Measurements from ENCODE around the gene TMSB10. TPM values are rescaled to one million over a fixed set of nuclear protein-coding genes. Genes with fewer than 3 reads are reported as not detected.
A peak's percentile ranks its signal among the peaks of the same experiment; 100 is the strongest.

Gene TMSB10
- total and polyA plus RNA-seq, 2 donors = 1,628 to 2,618 TPM

- Histone ChIP-seq H3K27ac (ENCODE audit: low read depth) (peak overlapping the region; percentile 79), H3K4me1 (ENCODE audit: insufficient read depth) (no peaks in the 10 kb centered on the region), H3K36me3 (ENCODE audit: insufficient read depth) (no peaks in the 10 kb centered on the region), H3K4me3 (ENCODE audit: low read depth, low read length) (no peak overlapping the region)
- WGBS = 14% methylated on average over 7 of the region's 7 CpGs
- DNase-seq (ENCODE audit: extremely low spot score) = no peak
Observed at GRCh38 chr2:84919885-84920580, 14.6 kb downstream of the TMSB10 start.

- Histone ChIP-seq H3K27ac (ENCODE audit: low read depth) (no peak overlapping the region), H3K36me3 (ENCODE audit: insufficient read depth) (no peaks in the 10 kb centered on the region), H3K4me1 (ENCODE audit: insufficient read depth) (no peaks in the 10 kb centered on the region), H3K4me3 (ENCODE audit: low read depth, low read length) (no peak overlapping the region)
- no peak for DNase-seq (ENCODE audit: extremely low spot score)
Observed at GRCh38 chr2:84923009-84923408, 17.6 kb downstream of the TMSB10 start.

- Histone ChIP-seq H3K27ac (ENCODE audit: low read depth) (no peak overlapping the region), H3K36me3 (ENCODE audit: insufficient read depth) (no peaks in the 10 kb centered on the region), H3K4me3 (ENCODE audit: low read depth, low read length) (no peak overlapping the region), H3K4me1 (ENCODE audit: insufficient read depth) (no peaks in the 10 kb centered on the region)
- 63% methylated on average over 9 of the region's 9 CpGs for whole genome bisulfite sequencing
- no peak for DNase-seq (ENCODE audit: extremely low spot score)
Observed at GRCh38 chr2:84924173-84925106, 19.0 kb downstream of the TMSB10 start.

GRCh38 chr2:84925336-84925723 lies 19.9 kb downstream of the TMSB10 start:
- Histone ChIP-seq H3K27ac (ENCODE audit: low read depth) (no peak overlapping the region), H3K36me3 (ENCODE audit: insufficient read depth) (no peaks in the 10 kb centered on the region), H3K4me1 (ENCODE audit: insufficient read depth) (no peaks in the 10 kb centered on the region), H3K4me3 (ENCODE audit: low read depth, low read length) (no peak overlapping the region)
- DNase-seq (ENCODE audit: extremely low spot score) = no peak
- 97% methylated on average over 2 of the region's 2 CpGs for WGBS

- Histone ChIP-seq H3K4me1 (ENCODE audit: insufficient read depth) (no peaks in the 10 kb centered on the region), H3K27ac (ENCODE audit: low read depth) (no peak overlapping the region), H3K4me3 (ENCODE audit: low read depth, low read length) (peak overlapping the region; percentile 19), H3K36me3 (ENCODE audit: insufficient read depth) (no peaks in the 10 kb centered on the region)
- DNase-seq (ENCODE audit: extremely low spot score) = no peak
- 7% methylated on average over 34 of the region's 34 CpGs for WGBS
Observed at GRCh38 chr2:84925724-84926376, 20.4 kb downstream of the TMSB10 start.

GRCh38 chr2:84927275-84927627 lies 21.8 kb downstream of the TMSB10 start:
- H3K36me3 ChIP-seq (ENCODE audit: insufficient read depth) = no peaks in the 10 kb centered on the region
- no peak for DNase-seq (ENCODE audit: extremely low spot score)
- WGBS = 46% methylated on average over 3 of the region's 3 CpGs
- no peak overlapping the region for H3K4me3 ChIP-seq (ENCODE audit: low read depth, low read length)
- H3K27ac ChIP-seq (ENCODE audit: low read depth) = no peak overlapping the region
- no peaks in the 10 kb centered on the region for H3K4me1 ChIP-seq (ENCODE audit: insufficient read depth)

- 44% methylated on average over 1 of the region's 1 CpG for WGBS
- no peaks in the 10 kb centered on the region for H3K36me3 ChIP-seq (ENCODE audit: insufficient read depth)
- H3K4me3 ChIP-seq (ENCODE audit: low read depth, low read length) = no peak overlapping the region
Observed at GRCh38 chr2:84931384-84931821, 25.9 kb downstream of the TMSB10 start.

GRCh38 chr2:84938194-84938879 lies 32.9 kb downstream of the TMSB10 start:
- Histone ChIP-seq H3K36me3 (ENCODE audit: insufficient read depth) (no peaks in the 10 kb centered on the region), H3K4me1 (ENCODE audit: insufficient read depth) (no peaks in the 10 kb centered on the region), H3K27ac (ENCODE audit: low read depth) (no peak overlapping the region), H3K4me3 (ENCODE audit: low read depth, low read length) (no peak overlapping the region)
- no peak for DNase-seq (ENCODE audit: extremely low spot score)
- 83% methylated on average over 5 of the region's 5 CpGs for WGBS

More at GRCh38 chr2:84931384-84931821, 25.9 kb downstream of the TMSB10 start:
- DNase-seq (ENCODE audit: extremely low spot score) = no peak
- Histone ChIP-seq H3K4me1 (ENCODE audit: insufficient read depth) (no peaks in the 10 kb centered on the region), H3K27ac (ENCODE audit: low read depth) (no peak overlapping the region)

GRCh38 chr2:84939426-84940087 lies 34.1 kb downstream of the TMSB10 start:
- H3K4me3 ChIP-seq (ENCODE audit: low read depth, low read length) = no peak overlapping the region
- WGBS = 58% methylated on average over 9 of the region's 9 CpGs
- no peaks in the 10 kb centered on the region for H3K4me1 ChIP-seq (ENCODE audit: insufficient read depth)
- H3K27ac ChIP-seq (ENCODE audit: low read depth) = no peak overlapping the region
- no peaks in the 10 kb centered on the region for H3K36me3 ChIP-seq (ENCODE audit: insufficient read depth)
- no peak for DNase-seq (ENCODE audit: extremely low spot score)

- no peak overlapping the region for H3K27ac ChIP-seq (ENCODE audit: low read depth)
- no peaks in the 10 kb centered on the region for H3K4me1 ChIP-seq (ENCODE audit: insufficient read depth)
- WGBS = 72% methylated on average over 3 of the region's 3 CpGs
- DNase-seq (ENCODE audit: extremely low spot score) = no peak
- H3K4me3 ChIP-seq (ENCODE audit: low read depth, low read length) = no peak overlapping the region
- H3K36me3 ChIP-seq (ENCODE audit: insufficient read depth) = no peaks in the 10 kb centered on the region
Observed at GRCh38 chr2:84940088-84940470, 34.6 kb downstream of the TMSB10 start.

- no peak for DNase-seq (ENCODE audit: extremely low spot score)
- H3K36me3 ChIP-seq (ENCODE audit: insufficient read depth) = no peaks in the 10 kb centered on the region
- no peak overlapping the region for H3K27ac ChIP-seq (ENCODE audit: low read depth)
- H3K4me1 ChIP-seq (ENCODE audit: insufficient read depth) = no peaks in the 10 kb centered on the region
- WGBS = 73% methylated on average over 3 of the region's 3 CpGs
- no peak overlapping the region for H3K4me3 ChIP-seq (ENCODE audit: low read depth, low read length)
Observed at GRCh38 chr2:84940831-84941412, 35.5 kb downstream of the TMSB10 start.

- Histone ChIP-seq H3K27ac (ENCODE audit: low read depth) (no peak overlapping the region), H3K4me3 (ENCODE audit: low read depth, low read length) (no peak overlapping the region), H3K36me3 (ENCODE audit: insufficient read depth) (no peaks in the 10 kb centered on the region), H3K4me1 (ENCODE audit: insufficient read depth) (no peaks in the 10 kb centered on the region)
- DNase-seq (ENCODE audit: extremely low spot score) = no peak
- WGBS = 96% methylated on average over 2 of the region's 2 CpGs
Observed at GRCh38 chr2:84942166-84942565, 36.7 kb downstream of the TMSB10 start.
